GM19468 (cell line): ENCODE results near the gene HSPA1L.

Experiments used
- ATAC-seq: cut with Tn5 transposase; IDR thresholded peaks from one replicate; pipeline ENCODE4 v1.9.1; 2021; ENCODE audit warnings: mild to moderate bottlenecking, moderate library complexity, moderate number of reproducible peaks; ENCODE audit not compliant: unreplicated experiment; ENCODE audit errors: extremely low read depth

The HSPA1L gene

DNA sequence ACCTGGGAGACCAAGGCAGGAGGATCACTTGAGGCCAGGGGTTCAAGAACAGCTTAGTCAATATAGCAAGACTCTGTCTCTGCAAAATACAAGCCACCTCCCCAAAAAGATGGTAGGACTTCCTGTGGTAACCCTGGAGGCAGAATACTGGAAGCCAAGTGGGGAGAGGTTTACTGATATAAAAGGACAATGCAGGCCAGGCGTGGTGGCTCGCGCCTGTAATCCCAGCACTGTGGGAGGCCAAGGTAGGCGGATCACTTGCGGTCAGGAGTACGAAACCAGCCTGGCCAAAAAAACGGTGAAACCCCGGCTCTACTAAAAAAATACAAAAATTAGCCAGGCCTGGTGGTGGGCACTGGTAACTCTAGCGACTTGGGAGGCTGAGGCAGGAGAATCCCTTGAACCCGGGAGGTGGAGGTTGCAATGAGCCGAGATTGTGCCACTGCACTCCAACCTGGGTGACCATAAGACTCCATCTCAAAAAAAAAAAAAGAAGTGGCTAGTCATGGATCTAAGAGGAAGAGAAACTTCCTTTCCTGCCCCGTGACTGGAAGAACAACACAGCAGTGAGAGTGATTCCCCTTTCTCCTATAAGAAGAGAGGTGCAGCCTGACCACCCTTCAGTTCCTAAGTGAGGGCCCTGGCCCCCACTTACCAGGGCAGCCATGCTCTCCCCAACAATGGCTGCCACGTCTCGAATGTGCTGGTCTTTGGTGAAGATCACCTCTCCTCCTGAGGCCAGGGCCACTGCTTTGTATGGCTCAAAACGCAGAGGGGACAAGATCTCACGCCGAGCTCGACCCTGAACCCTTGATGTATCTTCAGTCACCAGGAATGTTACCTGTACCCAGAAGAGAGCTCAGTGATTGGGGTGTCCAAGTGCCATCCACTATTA lies 46.5 kb downstream of the HSPA1L start:
- ATAC-seq, result no peak

DNA sequence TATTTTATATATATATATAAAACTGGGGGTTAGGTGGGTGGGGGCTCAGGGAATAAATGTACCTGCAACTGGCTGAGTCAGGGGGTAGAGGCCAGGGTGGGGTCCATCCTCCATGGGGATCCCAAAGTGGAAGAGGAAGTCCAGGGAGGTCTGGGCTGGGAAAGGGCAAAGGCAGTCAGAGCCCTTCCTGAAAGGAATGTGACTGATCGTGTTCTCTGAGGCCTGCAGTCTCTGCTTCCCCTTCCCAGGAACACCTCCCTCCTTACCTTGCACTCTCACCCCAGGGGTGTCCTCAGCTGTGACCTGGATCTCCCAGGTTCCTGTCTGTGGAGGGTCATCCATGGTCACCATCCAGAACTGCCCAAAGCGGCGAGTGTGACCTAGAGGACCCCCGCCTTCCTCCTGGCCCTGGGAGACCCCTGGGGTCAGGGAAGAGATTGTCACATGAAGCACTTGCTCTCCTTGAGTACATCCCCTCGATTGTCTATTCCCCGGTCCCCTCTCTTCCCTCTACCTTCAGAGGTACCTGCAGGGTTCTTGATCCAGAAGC lies 47.9 kb downstream of the HSPA1L start:
- ATAC-seq, result no peak

DNA sequence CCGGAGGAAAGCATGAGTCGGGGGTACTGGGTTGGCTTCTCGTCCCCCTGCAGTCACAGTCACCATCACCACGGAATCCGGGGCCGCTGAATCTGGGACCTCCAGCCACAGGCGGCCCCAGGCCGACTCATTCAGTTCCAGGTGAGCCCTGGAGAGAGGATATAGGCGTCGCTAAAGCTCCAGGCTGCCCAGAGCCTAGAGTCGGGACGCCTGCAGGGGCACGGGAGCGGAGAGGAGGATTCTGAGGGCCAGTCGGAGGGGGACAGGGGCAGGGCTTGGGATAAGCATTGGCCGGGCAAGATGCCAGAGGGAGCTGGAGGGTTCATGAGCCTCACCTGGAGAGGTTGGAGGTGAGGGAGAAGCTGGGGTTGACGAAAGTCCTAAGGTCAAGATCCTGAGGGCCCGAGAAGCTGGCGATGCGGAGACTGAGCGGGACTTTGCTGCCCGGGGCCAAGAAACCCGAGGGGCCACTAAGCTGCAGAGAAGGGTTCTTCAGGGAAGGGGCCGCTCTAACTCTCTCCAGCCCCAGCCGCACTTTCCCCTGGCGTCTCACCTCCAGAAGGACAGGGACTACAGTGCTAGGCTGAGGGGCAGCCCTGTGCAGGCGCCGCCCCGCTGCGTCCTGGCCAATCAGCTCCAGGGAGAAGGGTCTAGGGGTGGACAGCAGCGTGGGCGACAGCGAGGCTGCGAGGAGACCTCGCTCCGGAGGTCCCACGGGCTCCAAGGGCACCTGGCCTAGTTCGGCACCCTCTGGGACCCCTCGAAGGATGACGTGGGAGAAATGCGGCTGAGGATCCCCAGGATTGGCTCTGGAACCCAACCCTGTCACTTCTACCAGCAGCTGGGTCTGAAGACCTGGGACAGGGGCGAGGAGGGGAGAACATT lies 48.9 kb downstream of the HSPA1L start:
- ATAC-seq, result no peak

DNA sequence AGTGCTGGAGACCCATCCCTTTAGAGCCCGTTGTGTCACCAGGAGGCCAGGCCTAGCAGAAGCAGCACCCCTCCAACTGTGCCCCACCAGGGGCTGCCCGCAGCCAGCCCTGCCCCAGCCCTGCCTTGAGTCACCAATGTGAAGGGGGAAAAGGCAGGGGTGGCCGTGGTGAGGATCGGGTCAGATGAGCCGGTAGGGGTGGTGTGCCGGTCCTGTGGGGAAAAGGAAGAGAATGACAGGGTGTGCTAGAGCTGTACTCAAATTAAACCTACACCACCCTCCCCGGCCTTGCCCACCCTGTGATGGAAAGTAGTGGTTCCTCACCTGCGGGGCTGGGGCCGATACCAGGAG lies 49.5 kb downstream of the HSPA1L start:
- ATAC-seq, result no peak

DNA sequence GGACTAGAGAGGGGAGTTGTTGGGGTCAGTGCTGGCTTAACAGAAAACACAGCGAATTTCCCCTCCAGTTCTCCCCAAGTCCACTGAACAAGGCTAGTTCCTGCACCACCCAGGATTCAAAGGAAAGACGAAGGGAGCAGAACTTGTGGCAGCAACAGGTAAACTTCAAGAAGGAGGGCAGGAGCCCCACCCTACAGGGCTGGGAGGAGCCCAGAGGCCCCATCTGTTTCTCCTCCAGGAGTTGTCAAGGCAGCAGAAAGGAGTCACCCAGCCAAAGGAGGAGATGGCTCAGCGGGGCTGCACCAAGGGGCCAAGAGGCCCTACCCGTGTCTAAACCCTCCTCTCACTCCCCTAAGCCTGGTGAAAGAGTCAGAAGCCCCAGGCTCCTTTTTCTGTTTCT lies 50.9 kb downstream of the HSPA1L start:
- ATAC-seq, result no peak

DNA sequence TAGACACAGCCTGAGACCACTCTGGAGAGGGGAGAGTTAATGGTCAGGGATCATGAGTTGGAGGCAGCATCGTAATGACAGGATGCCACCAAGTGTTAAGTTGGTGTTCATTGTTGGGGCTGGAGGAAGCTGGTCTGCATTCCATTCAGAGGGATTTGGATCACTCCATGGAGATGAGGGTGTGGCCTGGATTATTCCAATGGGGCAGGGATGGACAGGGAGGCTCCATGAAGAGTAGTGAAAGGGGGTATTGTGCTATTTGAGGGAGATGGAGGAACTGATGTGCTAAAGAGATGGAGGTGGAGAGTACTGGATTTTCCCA lies 51.5 kb downstream of the HSPA1L start:
- ATAC-seq, result no peak

DNA sequence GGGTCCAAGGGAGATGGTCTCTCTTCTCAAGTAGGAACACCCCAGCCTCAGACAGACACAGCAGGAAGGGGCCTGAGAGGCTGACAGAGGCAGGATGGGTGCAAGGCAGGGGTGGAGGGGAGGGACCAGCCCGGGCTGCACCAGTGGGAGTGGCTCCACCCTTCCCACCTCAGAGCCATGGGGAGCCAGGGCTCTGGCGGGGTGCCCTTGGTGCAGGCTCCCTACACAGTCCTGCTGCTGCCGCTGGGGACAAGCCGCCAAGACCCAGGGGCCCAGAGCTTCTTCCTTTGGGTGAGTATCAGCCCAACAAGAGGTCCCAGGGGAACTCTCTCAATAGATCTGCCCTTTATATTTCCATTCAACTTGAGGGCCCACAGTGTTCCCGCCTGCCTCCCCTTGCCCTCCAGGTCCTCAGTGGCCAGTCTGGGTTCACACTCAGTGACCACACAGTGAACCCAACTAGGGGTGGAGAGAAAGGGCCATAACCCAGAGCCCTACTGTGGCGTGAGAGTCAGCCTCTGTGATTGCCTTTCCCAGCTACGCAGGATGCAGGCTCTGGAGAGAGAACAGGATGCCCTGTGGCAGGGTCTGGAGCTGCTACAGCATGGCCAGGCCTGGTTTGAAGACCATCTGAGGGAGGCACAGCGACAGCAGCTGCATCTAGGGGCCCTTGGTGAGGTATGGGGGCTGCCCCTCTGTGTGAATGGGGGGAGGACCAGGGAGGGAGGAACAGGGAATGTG lies 52.0 kb downstream of the HSPA1L start:
- ATAC-seq, result no peak

DNA sequence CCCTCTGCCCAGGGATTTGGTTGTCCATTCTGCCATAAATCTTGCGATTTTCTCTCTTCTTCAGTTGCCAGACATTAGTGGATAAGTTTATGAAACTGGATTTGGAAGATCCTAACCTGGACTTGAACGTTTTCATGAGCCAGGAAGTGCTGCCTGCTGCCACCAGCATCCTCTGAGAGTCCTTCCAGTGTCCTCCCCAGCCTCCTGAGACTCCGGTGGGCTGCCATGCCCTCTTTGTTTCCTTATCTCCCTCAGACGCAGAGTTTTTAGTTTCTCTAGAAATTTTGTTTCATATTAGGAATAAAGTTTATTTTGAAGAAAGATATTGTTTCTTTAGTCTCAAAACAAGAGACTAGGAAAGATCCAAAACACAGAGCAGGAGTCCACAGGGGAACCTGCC lies 52.7 kb downstream of the HSPA1L start, which contains the start of gene SAPCD1:
Gene SAPCD1 (plus strand): TSS at position 301 of the 400 bp plus-strand sequence. CDS start 399 bp downstream, outside the sequence.
- no peak for ATAC-seq

DNA sequence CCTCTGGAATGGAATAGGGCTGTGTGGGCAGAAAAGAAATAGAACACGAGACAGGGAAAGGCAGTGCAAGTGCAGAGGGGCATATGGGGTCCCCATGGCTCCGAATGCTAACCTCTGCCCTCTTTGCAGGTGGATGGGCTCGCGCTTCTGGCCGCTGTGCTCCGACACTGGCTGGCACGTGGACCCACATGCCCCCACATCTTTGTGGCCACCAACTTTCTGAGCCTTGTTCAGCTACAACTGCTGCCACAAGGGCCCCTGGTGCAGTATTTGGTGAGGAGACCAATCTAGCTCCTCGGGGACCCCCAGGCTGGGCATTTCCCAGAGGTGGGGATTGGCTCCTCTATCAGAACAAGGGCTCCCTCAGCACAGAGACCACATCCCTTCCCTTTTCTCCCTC lies 53.7 kb downstream of the HSPA1L start:
- ATAC-seq, result no peak

DNA sequence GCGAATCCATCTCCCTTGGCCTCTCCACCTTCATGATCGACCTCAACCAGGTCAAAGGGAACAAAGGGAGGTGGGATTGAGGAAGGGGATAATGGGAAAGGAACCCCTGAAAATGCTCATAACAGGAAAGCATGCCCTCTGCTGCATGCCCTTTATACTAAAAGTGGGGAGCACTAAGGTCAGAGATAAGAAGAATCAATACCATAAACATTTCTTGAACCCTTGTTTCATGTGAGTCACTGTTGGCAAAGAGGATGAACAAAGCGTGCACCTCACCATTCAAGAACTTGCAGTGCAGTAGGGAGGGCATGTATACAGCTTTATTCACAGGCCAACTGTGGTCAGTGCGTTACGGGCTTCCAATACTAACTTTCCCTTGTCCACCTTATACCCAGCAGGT lies 54.3 kb downstream of the HSPA1L start:
- no peak for ATAC-seq
